SK-N-MC (cell line): Measurements from ENCODE around the gene SHANK2.

Experiments
- EZH2 ChIP-seq: fragments of 200-600 bp; sonication (generic); IDR thresholded peaks from one replicate; pipeline ENCODE4 v1.6.1; 2017; ENCODE audit warnings: antibody characterized with exemption
- FOXP2 ChIP-seq: optimal IDR thresholded peaks from 2 replicates; pipeline ENCODE3; 2011; ENCODE audit warnings: mild to moderate bottlenecking, moderate library complexity; ENCODE audit not compliant: insufficient read depth; ENCODE audit errors: extremely low read length, control extremely low read depth
- POLR2AphosphoS5 ChIP-seq: IDR thresholded peaks from 2 replicates; pipeline ENCODE4 v1.6.1; 2012; ENCODE audit warnings: mild to moderate bottlenecking, low read depth, low read length, borderline replicate concordance

DNA sequence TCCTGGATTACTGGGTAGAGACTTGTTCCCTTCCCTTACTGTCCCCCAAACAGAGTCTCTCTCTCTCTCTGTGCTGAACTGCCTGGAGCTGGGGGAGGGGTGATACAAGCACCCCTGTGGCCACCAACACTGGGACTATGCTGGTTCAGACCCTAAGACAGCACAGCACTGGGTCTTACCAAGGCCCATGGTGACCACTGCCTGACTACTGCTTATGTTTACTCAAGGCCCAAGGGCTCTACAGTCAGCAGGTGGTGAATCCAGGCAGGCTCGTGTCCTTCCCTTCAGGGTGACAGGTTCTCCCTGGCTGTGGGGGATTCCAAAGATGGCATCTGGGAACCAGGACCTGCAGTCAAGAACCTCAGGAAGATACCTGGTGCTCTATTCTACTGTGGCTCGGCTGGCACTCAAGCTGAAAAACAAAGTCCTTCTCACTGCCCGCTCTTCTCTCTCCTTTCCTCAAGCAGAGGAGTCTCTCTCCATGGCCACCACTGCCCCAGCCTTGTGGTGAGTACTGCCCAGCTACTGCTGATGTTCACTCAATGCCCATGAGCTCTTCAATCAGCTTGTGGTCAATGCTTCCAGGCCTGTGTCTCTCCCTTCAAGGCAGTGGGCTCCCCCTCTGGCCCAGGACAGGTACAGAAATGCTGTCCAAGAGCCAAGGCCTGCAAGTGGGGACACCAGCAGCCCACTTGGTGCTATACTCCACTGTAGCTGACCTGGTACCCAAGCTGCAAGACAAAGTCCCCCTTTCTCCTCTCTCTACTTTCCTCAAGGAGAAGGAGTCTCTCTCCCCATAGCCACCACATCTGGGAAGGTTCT is 41.8 kb upstream of the SHANK2 start:
- no peak for TF ChIP-seq POLR2AphosphoS5
- no peak for TF ChIP-seq EZH2
- no peak for TF ChIP-seq FOXP2
